Right atrium auricular region (tissue), 2 donors: ENCODE measurements around the gene TMEM163. TPM values are rescaled to one million over a fixed set of nuclear protein-coding genes. Genes with fewer than 3 reads are reported as not detected.
"Not testable (repeated sequence)": the region's sequence is repeated elsewhere in the genome, so short reads cannot be mapped to it uniquely, and the experiment has no call there.

Experiments
- DNase-seq: peaks from one replicate; pipeline ENCODE4 v3.0.0-alpha.2; 2019; ENCODE audit warnings: low spot score
- H3K27ac ChIP-seq, 2 donors: fragments of 200-600 bp; sonication (generic); 1 replicate in 1 of 2; 2 replicates in 1 of 2; pipeline ENCODE4 v1.5.1; 2016 to 2019
- H3K27me3 ChIP-seq, 2 donors: fragments of 200-600 bp; sonication (generic); one replicate each; pipeline versions ENCODE4 v1.5.1 to v1.6.0; 2017 to 2019
- H3K36me3 ChIP-seq: fragments of 200-600 bp; sonication (generic); one replicate; pipeline ENCODE4 v1.5.1; 2016
- H3K4me1 ChIP-seq, 2 donors: fragments of 200-600 bp; sonication (generic); one replicate each; pipeline versions ENCODE4 v1.5.1 to v1.6.0; 2017 to 2019
- H3K4me3 ChIP-seq, 2 donors: fragments of 200-600 bp; sonication (generic); 1 replicate in 1 of 2; 2 replicates in 1 of 2; pipeline ENCODE4 v1.5.1; 2017 to 2019; ENCODE audit warnings: mild to moderate bottlenecking in 1 of 2, moderate library complexity in 1 of 2
- H3K9me3 ChIP-seq, 2 donors: fragments of 200-600 bp; sonication (generic); one replicate each; pipeline ENCODE4 v1.5.1; 2019
- total RNA-seq, 2 donors: library from RNA; depleted of rRNA; stranded (reverse); fragments of >200 nt; gene quantifications; one replicate each; pipeline ENCODE4 v1.1.0, GENCODE V29; 2016
- TF ChIP-seq, protein P1 (sequence below), 2 donors: fragments of 200-600 bp; sonication (generic); IDR thresholded peaks; one replicate each; pipeline ENCODE4 v1.5.1; 2019; ENCODE audit warnings: antibody characterized with exemption in 2 of 2

Gene TMEM163
- total RNA-seq, 2 donors from 2014 or later = 3.1 to 8.9 TPM

DNA sequence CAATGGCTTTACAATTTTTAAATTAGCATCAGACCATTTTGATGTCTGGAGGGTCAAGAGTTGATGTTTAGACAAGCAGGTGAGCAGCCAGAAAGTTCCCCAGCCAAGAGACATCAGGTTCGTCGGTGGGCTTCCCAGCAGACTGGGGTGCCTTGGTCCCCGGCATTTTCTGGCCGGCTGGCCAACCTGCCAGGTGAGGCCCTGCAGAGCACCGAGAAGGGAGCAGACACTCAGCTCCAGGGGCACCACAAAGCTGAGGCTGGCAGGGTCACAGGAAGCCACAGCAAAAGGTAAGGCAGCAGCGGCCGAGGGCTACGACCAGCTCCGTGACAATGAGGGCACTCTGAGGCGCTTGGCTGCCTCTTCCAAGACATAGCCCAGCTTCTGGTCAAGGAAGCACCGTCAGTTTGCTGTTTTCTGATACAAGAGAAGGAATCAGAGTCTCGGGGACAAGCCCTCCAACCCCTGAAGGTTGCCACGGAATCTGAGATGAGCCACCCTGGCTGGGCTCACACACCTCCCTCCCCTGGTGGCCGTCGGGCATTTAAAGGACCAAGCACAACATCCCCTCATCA lies 235.9 kb downstream of the TMEM163 start:
- Histone ChIP-seq H3K4me1 (no peaks in the 10 kb centered on the region), H3K4me3 (no peak overlapping the region), H3K27ac (no peak overlapping the region), H3K36me3 (no peaks in the 10 kb centered on the region), H3K27me3 (no peaks in the 10 kb centered on the region), H3K9me3 (no peaks in the 10 kb centered on the region)
- TF ChIP-seq, protein P1, sequence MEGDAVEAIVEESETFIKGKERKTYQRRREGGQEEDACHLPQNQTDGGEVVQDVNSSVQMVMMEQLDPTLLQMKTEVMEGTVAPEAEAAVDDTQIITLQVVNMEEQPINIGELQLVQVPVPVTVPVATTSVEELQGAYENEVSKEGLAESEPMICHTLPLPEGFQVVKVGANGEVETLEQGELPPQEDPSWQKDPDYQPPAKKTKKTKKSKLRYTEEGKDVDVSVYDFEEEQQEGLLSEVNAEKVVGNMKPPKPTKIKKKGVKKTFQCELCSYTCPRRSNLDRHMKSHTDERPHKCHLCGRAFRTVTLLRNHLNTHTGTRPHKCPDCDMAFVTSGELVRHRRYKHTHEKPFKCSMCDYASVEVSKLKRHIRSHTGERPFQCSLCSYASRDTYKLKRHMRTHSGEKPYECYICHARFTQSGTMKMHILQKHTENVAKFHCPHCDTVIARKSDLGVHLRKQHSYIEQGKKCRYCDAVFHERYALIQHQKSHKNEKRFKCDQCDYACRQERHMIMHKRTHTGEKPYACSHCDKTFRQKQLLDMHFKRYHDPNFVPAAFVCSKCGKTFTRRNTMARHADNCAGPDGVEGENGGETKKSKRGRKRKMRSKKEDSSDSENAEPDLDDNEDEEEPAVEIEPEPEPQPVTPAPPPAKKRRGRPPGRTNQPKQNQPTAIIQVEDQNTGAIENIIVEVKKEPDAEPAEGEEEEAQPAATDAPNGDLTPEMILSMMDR (IDR thresholded peaks at IDR 0.05) = no peak
- DNase-seq = no peak

- Histone ChIP-seq H3K4me1 (no peaks in the 10 kb centered on the region), H3K9me3 (no peaks in the 10 kb centered on the region), H3K27me3 (no peaks in the 10 kb centered on the region), H3K27ac (no peak overlapping the region), H3K4me3 (no peak overlapping the region), H3K36me3 (no peaks in the 10 kb centered on the region)
- TF ChIP-seq, protein P1 (IDR thresholded peaks at IDR 0.05) = no peak
- no peak for DNase-seq
Observed at GRCh38 chr2:134482131-134482723, 236.6 kb downstream of the TMEM163 start.

- TF ChIP-seq, protein P1 (IDR thresholded peaks at IDR 0.05) = no peak
- Histone ChIP-seq H3K9me3 (no peaks in the 10 kb centered on the region), H3K36me3 (no peaks in the 10 kb centered on the region), H3K27me3 (no peaks in the 10 kb centered on the region), H3K4me1 (no peaks in the 10 kb centered on the region), H3K27ac (no peak overlapping the region), H3K4me3 (no peak overlapping the region)
- DNase-seq = no peak
Observed at GRCh38 chr2:134479696-134480330, 239.0 kb downstream of the TMEM163 start.

DNA sequence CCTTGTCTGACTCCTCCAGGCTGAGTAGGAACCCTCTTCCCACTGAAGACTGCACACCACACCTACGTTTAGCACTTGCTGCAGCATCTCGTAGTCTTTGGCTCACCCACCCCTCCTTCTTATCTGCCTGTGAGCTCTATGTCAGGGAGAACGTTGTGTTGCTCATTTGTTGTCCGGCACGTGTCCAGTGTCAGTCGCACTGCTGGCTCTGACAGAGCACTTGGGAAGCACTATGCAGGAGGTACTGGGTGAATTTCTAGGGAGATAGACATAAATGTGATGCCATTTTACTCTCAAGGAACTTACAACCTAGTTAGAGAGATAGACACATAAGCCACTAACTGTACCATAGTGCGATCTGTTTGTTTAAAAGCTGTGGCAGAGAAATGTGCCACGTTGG lies 241.8 kb downstream of the TMEM163 start:
- H3K36me3 ChIP-seq = not testable (repeated sequence)

GRCh38 chr2:134470561-134471168 lies 248.1 kb downstream of the TMEM163 start:
- H3K4me3 ChIP-seq = no peak overlapping the region

More for the DNA sequence above, 241.8 kb downstream of the TMEM163 start:
- H3K27me3 ChIP-seq, H3K27ac ChIP-seq, H3K4me3 ChIP-seq, H3K4me1 ChIP-seq: not testable (repeated sequence)
- peak; percentile 52 for DNase-seq
- H3K9me3 ChIP-seq = peaks cover 0 to 14% of the 10 kb centered on the region in 2 donors

More at GRCh38 chr2:134470561-134471168, 248.1 kb downstream of the TMEM163 start:
- Histone ChIP-seq H3K27ac (no peak overlapping the region), H3K36me3 (no peaks in the 10 kb centered on the region), H3K9me3 (peaks cover 0 to 14% of the 10 kb centered on the region in 2 donors), H3K4me1 (no peaks in the 10 kb centered on the region), H3K27me3 (no peaks in the 10 kb centered on the region)
- TF ChIP-seq, protein P1 (IDR thresholded peaks at IDR 0.05) = no peak
- DNase-seq = peak; percentile 21
